KBM-7 (cell line): ENCODE data around the gene TAPBP.

Experiments
- DNase-seq: peaks from one replicate; pipeline ENCODE4 v3.0.0-alpha.2; 2015
- in situ Hi-C: fragments of 300-500 bp; cut with MboI; formaldehyde crosslinking; loops from 2 replicates; pipeline ENCODE4 v1.14.3; 2020; ENCODE audit warnings: low sequenced_read_pairs, low pct_unique_long_range_greater_than_20kb, mixed read lengths

TAPBP gene

GRCh38 chr6:33259032-33259431, 54.8 kb downstream of the TAPBP start:
- DNase-seq = no peak
- in situ Hi-C loops = no loop called here

GRCh38 chr6:33254591-33254990, 59.3 kb downstream of the TAPBP start:
- DNase-seq = no peak
- in situ Hi-C loops = no loop called here

GRCh38 chr6:33252759-33253158, 61.1 kb downstream of the TAPBP start:
- no peak for DNase-seq
- in situ Hi-C loops = no loop called here

GRCh38 chr6:33251395-33252012, 62.4 kb downstream of the TAPBP start:
- in situ Hi-C loops = no loop called here
- no peak for DNase-seq

GRCh38 chr6:33250731-33251130, 63.1 kb downstream of the TAPBP start:
- DNase-seq = no peak
- in situ Hi-C loops = no loop called here

- in situ Hi-C loops = no loop called here
- no peak for DNase-seq
Observed at GRCh38 chr6:33249732-33250630, 63.9 kb downstream of the TAPBP start.
